Keratinocyte (primary cell): ENCODE measurements around the gene ATP2C1. TPM values are rescaled to one million over a fixed set of nuclear protein-coding genes. Genes with fewer than 3 reads are reported as not detected.

Source experiments
- DNase-seq: peaks from one replicate; pipeline ENCODE4 v3.0.0-alpha.2; 2011; ENCODE audit warnings: low read depth, missing footprints, low spot score
- FAIRE-seq: peaks from 2 replicates; lab custom pipeline; 2011; peaks lifted over from hg19 to GRCh38; lab: Jason Lieb, UNC
- H2AFZ ChIP-seq: 2 replicates; pipeline ENCODE4 v1.6.0; 2012; ENCODE audit warnings: low read length, control low read depth, inconsistent platforms; ENCODE audit not compliant: control insufficient read depth
- H3K27ac ChIP-seq: 2 replicates; pipeline ENCODE4 v1.5.1; 2011; ENCODE audit warnings: low read length; ENCODE audit not compliant: control insufficient read depth, insufficient read depth
- H3K27me3 ChIP-seq: 3 replicates; pipeline ENCODE4 v1.6.0; 2011; ENCODE audit warnings: low read length; ENCODE audit not compliant: control insufficient read depth, insufficient read depth; ENCODE audit errors: extremely low read depth
- H3K36me3 ChIP-seq, 2 experiments: 2 replicates in 1 of 2; 3 replicates in 1 of 2; pipeline ENCODE4 v1.5.1; 2011; ENCODE audit warnings: low read length in 2 of 2, mild to moderate bottlenecking in 1 of 2; ENCODE audit not compliant: control insufficient read depth in 2 of 2, insufficient read depth in 2 of 2; ENCODE audit errors: extremely low read depth in 1 of 2
- H3K4me1 ChIP-seq: 3 replicates; pipeline ENCODE4 v1.5.1; 2011; ENCODE audit warnings: low read length; ENCODE audit not compliant: control insufficient read depth, insufficient read depth; ENCODE audit errors: extremely low read depth
- H3K4me2 ChIP-seq: 3 replicates; pipeline ENCODE4 v1.6.0; 2011; ENCODE audit warnings: low read depth, low read length; ENCODE audit not compliant: control insufficient read depth, insufficient read depth; ENCODE audit errors: extremely low read depth
- H3K4me3 ChIP-seq, 3 experiments: fragments of 200-600 bp in 1 of 3; sonication (generic) in 1 of 3; 2 replicates in 2 of 3; 3 replicates in 1 of 3; pipeline ENCODE4 v1.5.1; 2011 to 2016; ENCODE audit warnings: low read length in 3 of 3, mild to moderate bottlenecking in 3 of 3, control low read depth in 2 of 3, inconsistent platforms in 1 of 3, low read depth in 1 of 3, mixed read lengths in 1 of 3, mixed run types in 1 of 3, moderate library complexity in 1 of 3; ENCODE audit not compliant: control insufficient read depth in 2 of 3, insufficient read depth in 2 of 3; ENCODE audit errors: extremely low read depth in 1 of 3
- H3K79me2 ChIP-seq: 2 replicates; pipeline ENCODE4 v1.6.0; 2012; ENCODE audit warnings: low read length; ENCODE audit not compliant: control insufficient read depth, insufficient read depth
- H3K9ac ChIP-seq: 3 replicates; pipeline ENCODE4 v1.6.0; 2011; ENCODE audit warnings: low read length; ENCODE audit not compliant: control insufficient read depth, insufficient read depth; ENCODE audit errors: extremely low read depth
- H3K9me1 ChIP-seq: 3 replicates; pipeline ENCODE4 v1.6.0; 2011; ENCODE audit warnings: low read length; ENCODE audit not compliant: control insufficient read depth, insufficient read depth; ENCODE audit errors: extremely low read depth
- H3K9me3 ChIP-seq: 2 replicates; pipeline ENCODE4 v1.5.1; 2012; ENCODE audit warnings: low read depth, low read length; ENCODE audit not compliant: control insufficient read depth
- H4K20me1 ChIP-seq: 3 replicates; pipeline ENCODE4 v1.6.0; 2011; ENCODE audit warnings: low read length; ENCODE audit not compliant: control insufficient read depth, insufficient read depth; ENCODE audit errors: extremely low read depth
- EZH2 ChIP-seq: IDR thresholded peaks from one replicate; pipeline ENCODE4 v1.6.1; 2012; ENCODE audit warnings: inconsistent platforms, mild to moderate bottlenecking, low read length, moderate library complexity
- dilution Hi-C: fragments of 300-500 bp; cut with MboI; formaldehyde crosslinking; loops from one replicate; pipeline ENCODE4 v1.7.0; 2020; ENCODE audit warnings: low sequenced_read_pairs; ENCODE audit not compliant: extremely low pct_ligation_motif_present
- polyA plus RNA-seq, 5 experiments: library from polyadenylated mRNA; depleted of rRNA in 3 of 5; stranded (reverse) in 3 of 5; stranded (forward) in 1 of 5; unstranded in 1 of 5; fragments of >200 nt; gene quantifications; 1 replicate in 1 of 5; 2 replicates in 3 of 5; 3 replicates in 1 of 5; pipeline versions ENCODE4 v1.2.1 to v1.2.3, GENCODE V29; 2011 to 2012; ENCODE audit warnings: missing spikeins in 2 of 5, low read depth in 1 of 5, low replicate concordance in 1 of 5
- TF ChIP-seq, protein P1 (sequence below), 3 experiments: IDR thresholded peaks in 1 of 3; conservative IDR thresholded peaks in 1 of 3; optimal IDR thresholded peaks in 1 of 3; 2 replicates in 2 of 3; 3 replicates in 1 of 3; pipeline versions ENCODE3 to v1.5.1; 2011; ENCODE audit warnings: low read length in 3 of 3, mild to moderate bottlenecking in 3 of 3, moderate library complexity in 2 of 3, control low read depth in 1 of 3, inconsistent platforms in 1 of 3; ENCODE audit not compliant: insufficient read depth in 2 of 3; ENCODE audit errors: extremely low read depth in 1 of 3

ATP2C1 gene
- polyA plus RNA-seq, 1 donor (not counting 4 experiments of a cell fraction or from before 2014, with no cell fraction given), result 141 TPM

DNA sequence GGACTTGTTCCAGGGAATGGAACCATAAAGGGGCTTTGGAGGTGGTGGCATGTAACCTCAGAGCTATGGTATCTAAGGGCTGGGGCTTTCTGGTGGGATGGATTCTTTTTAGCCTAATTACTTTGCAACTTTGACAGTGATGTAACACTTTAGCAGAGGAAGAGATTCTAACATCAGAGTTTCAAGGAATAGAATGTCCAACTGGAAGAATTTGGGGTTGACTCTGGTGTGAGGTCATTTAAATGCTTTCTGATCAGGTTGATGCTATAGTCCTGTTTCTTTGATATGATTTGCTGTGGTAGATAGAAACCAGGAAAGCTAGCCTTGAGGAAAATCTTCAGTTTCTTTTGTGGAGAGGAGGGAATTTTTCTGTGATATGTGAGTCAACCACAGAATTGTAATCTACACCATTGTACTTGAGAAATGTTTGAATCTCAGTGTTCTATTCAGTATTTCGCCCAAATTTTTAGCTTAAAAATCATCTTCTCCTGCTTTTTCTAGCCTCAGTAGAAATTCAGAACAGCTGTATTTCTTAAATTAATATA is 40.0 kb downstream of the ATP2C1 start:
- no peak overlapping the region for H3K4me2 ChIP-seq
- no peak overlapping the region for H3K27ac ChIP-seq
- H3K4me3 ChIP-seq, result no peak overlapping the region
- H3K9me3 ChIP-seq, result no peaks in the 10 kb centered on the region
- peaks cover 16% of the 10 kb centered on the region for H3K79me2 ChIP-seq
- FAIRE-seq (no peak), DNase-seq (no peak)
- H3K4me1 ChIP-seq, result peaks cover 8% of the 10 kb centered on the region
- H2AFZ ChIP-seq, result no peak overlapping the region
- H4K20me1 ChIP-seq, result no peaks in the 10 kb centered on the region
- peaks cover 0 to 2% of the 10 kb centered on the region in 2 experiments for H3K36me3 ChIP-seq
- no peaks in the 10 kb centered on the region for H3K27me3 ChIP-seq
- dilution Hi-C loops, result no loop called here
- TF ChIP-seq, protein P1, sequence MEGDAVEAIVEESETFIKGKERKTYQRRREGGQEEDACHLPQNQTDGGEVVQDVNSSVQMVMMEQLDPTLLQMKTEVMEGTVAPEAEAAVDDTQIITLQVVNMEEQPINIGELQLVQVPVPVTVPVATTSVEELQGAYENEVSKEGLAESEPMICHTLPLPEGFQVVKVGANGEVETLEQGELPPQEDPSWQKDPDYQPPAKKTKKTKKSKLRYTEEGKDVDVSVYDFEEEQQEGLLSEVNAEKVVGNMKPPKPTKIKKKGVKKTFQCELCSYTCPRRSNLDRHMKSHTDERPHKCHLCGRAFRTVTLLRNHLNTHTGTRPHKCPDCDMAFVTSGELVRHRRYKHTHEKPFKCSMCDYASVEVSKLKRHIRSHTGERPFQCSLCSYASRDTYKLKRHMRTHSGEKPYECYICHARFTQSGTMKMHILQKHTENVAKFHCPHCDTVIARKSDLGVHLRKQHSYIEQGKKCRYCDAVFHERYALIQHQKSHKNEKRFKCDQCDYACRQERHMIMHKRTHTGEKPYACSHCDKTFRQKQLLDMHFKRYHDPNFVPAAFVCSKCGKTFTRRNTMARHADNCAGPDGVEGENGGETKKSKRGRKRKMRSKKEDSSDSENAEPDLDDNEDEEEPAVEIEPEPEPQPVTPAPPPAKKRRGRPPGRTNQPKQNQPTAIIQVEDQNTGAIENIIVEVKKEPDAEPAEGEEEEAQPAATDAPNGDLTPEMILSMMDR (optimal IDR thresholded peaks at IDR 0.05 in 1 of 3, IDR thresholded peaks at IDR 0.05 in 1 of 3, conservative IDR thresholded peaks at IDR 0.05 in 1 of 3; ENCODE audit: extremely low read depth in 1 of 3, insufficient read depth in 2 of 3, low read length in 3 of 3), result no peak
- no peak for TF ChIP-seq EZH2
- no peaks in the 10 kb centered on the region for H3K9me1 ChIP-seq
- H3K9ac ChIP-seq, result no peak overlapping the region

DNA sequence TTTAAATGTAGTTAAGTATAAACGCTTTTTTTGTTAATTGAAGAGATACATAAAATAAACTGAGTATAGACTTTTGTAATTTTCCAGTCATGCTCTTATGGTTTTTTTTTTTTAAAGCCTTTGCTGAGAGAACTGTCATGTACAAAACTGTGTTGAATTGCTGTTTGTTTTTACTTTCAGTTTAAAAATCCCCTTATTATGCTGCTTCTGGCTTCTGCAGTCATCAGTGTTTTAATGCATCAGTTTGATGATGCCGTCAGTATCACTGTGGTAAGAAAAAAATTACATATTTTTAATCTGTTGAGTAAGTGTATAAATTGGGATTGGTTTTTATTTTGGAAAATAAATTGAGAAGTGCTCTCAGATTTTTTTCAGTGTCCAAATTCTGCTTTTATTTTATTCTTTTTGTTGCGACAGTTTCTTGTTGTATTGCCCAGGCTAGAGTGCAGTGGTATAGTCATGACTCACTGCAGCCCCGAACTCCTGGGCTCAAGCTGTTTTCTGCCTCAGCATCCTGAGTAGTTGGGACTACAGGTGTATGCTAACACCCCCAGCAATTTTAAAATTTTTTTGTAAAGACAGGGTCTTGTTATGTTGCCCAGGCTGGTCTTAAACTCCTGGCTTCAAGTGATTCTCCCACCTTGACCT is 40.7 kb downstream of the ATP2C1 start:
- Histone ChIP-seq H3K79me2 (peaks cover 10% of the 10 kb centered on the region), H3K9me1 (no peaks in the 10 kb centered on the region), H3K27ac (no peak overlapping the region), H3K36me3 (peaks cover 0 to 3% of the 10 kb centered on the region in 2 experiments), H3K4me1 (peaks cover 8% of the 10 kb centered on the region), H2AFZ (no peak overlapping the region), H4K20me1 (no peaks in the 10 kb centered on the region), H3K27me3 (no peaks in the 10 kb centered on the region), H3K4me2 (no peak overlapping the region), H3K9ac (no peak overlapping the region), H3K4me3 (no peak overlapping the region), H3K9me3 (no peaks in the 10 kb centered on the region)
- DNase-seq (no peak), FAIRE-seq (no peak)
- dilution Hi-C loops, result no loop called here
- TF ChIP-seq, protein P1 (optimal IDR thresholded peaks at IDR 0.05 in 1 of 3, IDR thresholded peaks at IDR 0.05 in 1 of 3, conservative IDR thresholded peaks at IDR 0.05 in 1 of 3; ENCODE audit: extremely low read depth in 1 of 3, insufficient read depth in 2 of 3, low read length in 3 of 3), result no peak
- no peak for TF ChIP-seq EZH2
